ENCODE results near the gene HSD17B3. TPM values are rescaled to one million over a fixed set of nuclear protein-coding genes. Genes with fewer than 3 reads are reported as not detected.
"Not testable (repeated sequence)": the region's sequence is repeated elsewhere in the genome, so short reads cannot be mapped to it uniquely, and the experiment has no call there.

Gene HSD17B3
- total and polyA plus RNA-seq, 7 donors = 0.16 to 1.1 (median 0.30) TPM; not detected in 3

GRCh38 chr9:96323169-96323568, 21.2 kb upstream of the HSD17B3 start:
- H3K9me3 ChIP-seq = no peaks in the 10 kb centered on the region
- H3K4me3 ChIP-seq = no peak overlapping the region
- H3K4me1 ChIP-seq = no peaks in the 10 kb centered on the region
- TF ChIP-seq CTCF (IDR thresholded peaks at IDR 0.05) = no peak
- intact Hi-C loops (cut with DNase I) = no loop called here
- no peak overlapping the region for H3K27ac ChIP-seq
- no peaks in the 10 kb centered on the region for H3K27me3 ChIP-seq (ENCODE audit: insufficient read depth in 3 of 3, low read length in 2 of 3)
- H3K36me3 ChIP-seq (ENCODE audit: insufficient read depth in 1 of 2, low read depth in 1 of 2) = no peaks in the 10 kb centered on the region
- DNase-seq (no peak), ATAC-seq (no peak)

GRCh38 chr9:96322736-96323135, 20.8 kb upstream of the HSD17B3 start:
- 89 to 96% (median 94%) methylated on average over 5 of the region's 5 CpGs for WGBS, 3 donors
- H3K36me3 ChIP-seq (ENCODE audit: insufficient read depth in 1 of 2, low read depth in 1 of 2); intact Hi-C loops (cut with DNase I): not testable (repeated sequence)

GRCh38 chr9:96322210-96322609, 20.2 kb upstream of the HSD17B3 start:
- ATAC-seq; H3K27me3 ChIP-seq (ENCODE audit: insufficient read depth in 3 of 3, low read length in 2 of 3); H3K4me3 ChIP-seq; H3K4me1 ChIP-seq; H3K36me3 ChIP-seq (ENCODE audit: insufficient read depth in 1 of 2, low read depth in 1 of 2); H3K27ac ChIP-seq; intact Hi-C loops (cut with DNase I); H3K9me3 ChIP-seq; DNase-seq: not testable (repeated sequence)
- WGBS, 3 donors = 79 to 90% (median 86%) methylated on average over 3 of the region's 3 CpGs

More at GRCh38 chr9:96322736-96323135, 20.8 kb upstream of the HSD17B3 start:
- H3K27ac ChIP-seq; ATAC-seq; H3K4me3 ChIP-seq; DNase-seq; H3K4me1 ChIP-seq; H3K9me3 ChIP-seq; H3K27me3 ChIP-seq (ENCODE audit: insufficient read depth in 3 of 3, low read length in 2 of 3): not testable (repeated sequence)

GRCh38 chr9:96321515-96321914, 19.5 kb upstream of the HSD17B3 start:
- DNase-seq (no peak), ATAC-seq (no peak)
- WGBS, 3 donors = 71 to 77% (median 75%) methylated on average over 7 of the region's 7 CpGs
- Histone ChIP-seq H3K4me1 (no peaks in the 10 kb centered on the region), H3K27me3 (ENCODE audit: insufficient read depth in 3 of 3, low read length in 2 of 3) (no peaks in the 10 kb centered on the region), H3K27ac (no peak overlapping the region), H3K36me3 (ENCODE audit: insufficient read depth in 1 of 2, low read depth in 1 of 2) (no peaks in the 10 kb centered on the region), H3K4me3 (no peak overlapping the region), H3K9me3 (no peaks in the 10 kb centered on the region)
- intact Hi-C loops (cut with DNase I) = no loop called here
- TF ChIP-seq CTCF (IDR thresholded peaks at IDR 0.05) = no peak

- H3K4me1 ChIP-seq = no peaks in the 10 kb centered on the region
- no peaks in the 10 kb centered on the region for H3K36me3 ChIP-seq (ENCODE audit: insufficient read depth in 1 of 2, low read depth in 1 of 2)
- ATAC-seq (no peak), DNase-seq (no peak)
- 65 to 67% (median 66%) methylated on average over 8 of the region's 8 CpGs for WGBS, 3 donors
- no peaks in the 10 kb centered on the region for H3K27me3 ChIP-seq (ENCODE audit: insufficient read depth in 3 of 3, low read length in 2 of 3)
- H3K9me3 ChIP-seq = no peaks in the 10 kb centered on the region
- intact Hi-C loops (cut with DNase I) = no loop called here
- no peak overlapping the region for H3K27ac ChIP-seq
- H3K4me3 ChIP-seq = no peak overlapping the region
- no peak for TF ChIP-seq CTCF (IDR thresholded peaks at IDR 0.05)
Observed at GRCh38 chr9:96320749-96321280, 18.8 kb upstream of the HSD17B3 start.
